Measurements from ENCODE around the gene SARM1.

The SARM1 gene

GRCh38 chr17:28369684-28370034, 1.8 kb upstream of the SARM1 start:
- no peak for DNase-seq

- no peak for DNase-seq
Measured at GRCh38 chr17:28370035-28370743, 1.3 kb upstream of the SARM1 start, which contains the start of gene VTN. VTN (minus strand) TSS chr17:28370307; CDS start chr17:28370203, 104 bp downstream.

- no peak for DNase-seq
Measured at GRCh38 chr17:28370744-28371103, 770 bp upstream of the SARM1 start.

DNA sequence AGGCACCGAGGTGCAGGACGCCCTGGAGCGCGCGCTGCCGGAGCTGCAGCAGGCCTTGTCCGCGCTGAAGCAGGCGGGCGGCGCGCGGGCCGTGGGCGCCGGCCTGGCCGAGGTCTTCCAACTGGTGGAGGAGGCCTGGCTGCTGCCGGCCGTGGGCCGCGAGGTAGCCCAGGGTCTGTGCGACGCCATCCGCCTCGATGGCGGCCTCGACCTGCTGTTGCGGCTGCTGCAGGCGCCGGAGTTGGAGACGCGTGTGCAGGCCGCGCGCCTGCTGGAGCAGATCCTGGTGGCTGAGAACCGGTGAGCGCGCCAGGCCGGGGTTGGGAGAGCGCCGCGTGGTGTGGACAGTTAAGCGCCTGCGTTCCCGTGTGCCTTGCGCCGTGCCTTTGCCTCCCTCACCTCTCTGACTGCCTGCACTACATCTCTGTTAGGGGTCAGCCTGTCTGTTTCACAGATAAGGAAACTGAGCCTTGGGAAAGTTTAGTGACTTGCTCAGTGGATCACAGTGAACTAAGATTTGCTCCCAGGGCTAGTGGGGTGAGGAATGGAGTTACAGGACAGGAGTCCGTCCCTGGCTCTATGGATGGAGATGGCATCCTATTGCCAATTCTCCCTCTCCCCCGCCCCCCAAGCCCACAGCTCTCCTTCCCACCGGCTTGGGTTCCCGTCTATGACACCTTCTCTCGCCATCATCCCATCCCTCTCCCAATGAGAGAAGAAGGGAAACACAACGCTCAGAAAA, 880 bp downstream of the SARM1 start:
- no peak for DNase-seq

DNA sequence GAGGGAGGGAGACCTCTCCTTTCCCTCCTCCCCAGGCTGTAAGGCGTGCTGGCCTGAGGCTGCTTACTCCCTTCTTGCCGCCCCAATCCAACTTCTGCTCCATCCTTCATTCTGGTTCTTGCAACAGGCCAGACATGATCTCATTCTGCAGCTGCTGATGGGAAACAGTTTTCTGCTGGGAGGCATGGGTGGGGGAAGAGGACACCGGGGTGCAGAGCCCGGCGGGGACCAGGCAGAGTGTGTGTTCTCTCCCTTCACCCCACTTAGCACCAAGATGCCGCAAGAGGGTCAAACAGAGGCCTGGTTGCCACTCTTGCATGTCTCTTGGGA, 1.4 kb downstream of the SARM1 start:
- DNase-seq: no peak

- DNase-seq: no peak
Measured at GRCh38 chr17:28379814-28380801, 8.6 kb downstream of the SARM1 start.

DNA sequence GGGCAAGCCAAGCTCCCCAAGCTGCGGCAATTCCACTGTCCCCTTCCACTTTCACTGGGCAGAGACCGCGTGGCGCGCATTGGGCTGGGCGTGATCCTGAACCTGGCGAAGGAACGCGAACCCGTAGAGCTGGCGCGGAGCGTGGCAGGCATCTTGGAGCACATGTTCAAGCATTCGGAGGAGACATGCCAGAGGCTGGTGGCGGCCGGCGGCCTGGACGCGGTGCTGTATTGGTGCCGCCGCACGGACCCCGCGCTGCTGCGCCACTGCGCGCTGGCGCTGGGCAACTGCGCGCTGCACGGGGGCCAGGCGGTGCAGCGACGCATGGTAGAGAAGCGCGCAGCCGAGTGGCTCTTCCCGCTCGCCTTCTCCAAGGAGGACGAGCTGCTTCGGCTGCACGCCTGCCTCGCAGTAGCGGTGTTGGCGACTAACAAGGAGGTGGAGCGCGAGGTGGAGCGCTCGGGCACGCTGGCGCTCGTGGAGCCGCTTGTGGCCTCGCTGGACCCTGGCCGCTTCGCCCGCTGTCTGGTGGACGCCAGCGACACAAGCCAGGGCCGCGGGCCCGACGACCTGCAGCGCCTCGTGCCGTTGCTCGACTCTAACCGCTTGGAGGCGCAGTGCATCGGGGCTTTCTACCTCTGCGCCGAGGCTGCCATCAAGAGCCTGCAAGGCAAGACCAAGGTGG, 9.8 kb downstream of the SARM1 start:
- DNase-seq: no peak

DNA sequence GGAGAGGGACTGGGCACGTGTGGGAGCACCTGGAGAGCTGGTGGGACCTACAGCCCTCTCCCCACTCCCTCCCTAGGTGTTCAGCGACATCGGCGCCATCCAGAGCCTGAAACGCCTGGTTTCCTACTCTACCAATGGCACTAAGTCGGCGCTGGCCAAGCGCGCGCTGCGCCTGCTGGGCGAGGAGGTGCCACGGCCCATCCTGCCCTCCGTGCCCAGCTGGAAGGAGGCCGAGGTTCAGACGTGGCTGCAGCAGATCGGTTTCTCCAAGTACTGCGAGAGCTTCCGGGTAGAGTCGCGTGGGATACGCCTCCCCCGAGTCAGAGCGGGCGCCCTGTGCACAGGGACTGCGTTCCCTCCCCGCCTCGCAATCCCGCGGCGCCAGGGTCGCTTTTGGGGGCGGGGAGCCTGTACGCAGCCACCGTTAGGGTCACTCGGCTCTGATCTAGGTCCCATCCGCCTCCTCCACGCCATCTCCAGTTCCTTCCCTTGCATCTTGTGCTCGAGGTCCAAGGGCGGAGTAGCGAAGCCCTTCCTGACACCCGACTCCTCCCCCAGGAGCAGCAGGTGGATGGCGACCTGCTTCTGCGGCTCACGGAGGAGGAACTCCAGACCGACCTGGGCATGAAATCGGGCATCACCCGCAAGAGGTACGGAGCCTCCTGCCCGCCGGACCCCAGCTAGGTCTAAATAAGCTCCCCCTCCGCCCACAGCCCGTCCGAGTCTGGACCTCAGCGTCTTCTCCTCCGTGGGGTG, 13.0 kb downstream of the SARM1 start:
- no peak for DNase-seq

GRCh38 chr17:28385037-28385400, 13.5 kb downstream of the SARM1 start:
- DNase-seq: no peak

GRCh38 chr17:28385406-28385805, 13.9 kb downstream of the SARM1 start:
- no peak for DNase-seq

DNA sequence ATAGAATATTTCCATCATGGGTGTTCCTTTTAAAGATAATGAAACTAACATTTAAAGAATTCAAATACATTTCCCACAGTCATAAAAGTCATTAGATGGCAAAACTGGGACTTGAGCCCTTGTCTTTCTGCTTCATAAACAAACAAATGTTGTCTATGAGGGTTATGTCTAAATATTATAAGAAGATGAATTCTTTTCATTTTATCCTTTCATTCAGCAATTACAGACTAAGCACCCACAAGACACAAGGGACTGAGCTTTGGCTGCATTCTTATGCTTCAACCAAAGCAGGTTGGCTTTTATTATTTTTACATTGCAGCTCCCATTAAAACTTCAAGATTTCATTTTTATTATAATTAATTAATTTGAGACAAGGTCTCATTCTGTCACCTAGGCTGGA, 14.9 kb downstream of the SARM1 start:
- no peak for DNase-seq

- DNase-seq: no peak
Measured at GRCh38 chr17:28388106-28388505, 16.6 kb downstream of the SARM1 start.

DNA sequence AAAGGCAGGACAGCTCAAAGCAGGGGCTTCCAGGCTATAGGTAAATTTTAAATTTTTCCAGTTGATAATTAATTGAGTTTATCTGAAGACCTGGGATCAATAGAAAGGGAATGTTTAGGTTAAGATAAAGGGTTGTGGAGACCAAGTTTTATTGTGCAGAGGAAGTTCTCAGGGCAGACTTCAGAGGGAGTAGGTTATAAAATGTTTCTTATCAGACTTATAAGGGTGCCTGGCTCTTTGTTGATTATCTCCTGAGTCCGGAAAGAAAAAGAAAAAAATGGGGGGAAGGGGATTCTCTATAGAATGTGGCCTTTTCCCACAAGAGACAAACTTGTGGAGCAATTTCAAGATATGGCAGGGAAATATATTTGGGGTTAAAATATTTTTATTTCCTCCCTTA, 18.6 kb downstream of the SARM1 start:
- DNase-seq: no peak

- DNase-seq: no peak
Measured at GRCh38 chr17:28390563-28390962, 19.1 kb downstream of the SARM1 start.

DNA sequence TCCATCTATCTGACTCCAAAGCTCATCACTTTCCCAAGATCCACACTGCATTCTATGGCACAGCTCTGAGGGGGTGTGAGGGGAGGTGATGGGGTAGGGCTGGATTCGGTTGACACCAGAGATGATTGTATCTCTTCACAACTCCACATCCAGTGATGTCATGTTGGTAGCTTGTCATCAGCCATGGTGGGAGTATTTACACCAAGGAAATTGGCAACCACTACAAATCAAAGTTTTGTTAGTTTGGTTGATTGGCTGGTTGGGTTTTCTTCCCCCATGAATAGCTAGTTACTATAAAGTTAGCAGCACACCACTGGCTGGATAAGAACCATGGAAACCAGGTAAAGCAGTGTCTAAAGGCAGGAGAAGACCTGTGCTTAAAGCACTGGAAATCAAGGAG, 19.5 kb downstream of the SARM1 start:
- no peak for DNase-seq

GRCh38 chr17:28391401-28391800, 19.9 kb downstream of the SARM1 start:
- DNase-seq: no peak

DNA sequence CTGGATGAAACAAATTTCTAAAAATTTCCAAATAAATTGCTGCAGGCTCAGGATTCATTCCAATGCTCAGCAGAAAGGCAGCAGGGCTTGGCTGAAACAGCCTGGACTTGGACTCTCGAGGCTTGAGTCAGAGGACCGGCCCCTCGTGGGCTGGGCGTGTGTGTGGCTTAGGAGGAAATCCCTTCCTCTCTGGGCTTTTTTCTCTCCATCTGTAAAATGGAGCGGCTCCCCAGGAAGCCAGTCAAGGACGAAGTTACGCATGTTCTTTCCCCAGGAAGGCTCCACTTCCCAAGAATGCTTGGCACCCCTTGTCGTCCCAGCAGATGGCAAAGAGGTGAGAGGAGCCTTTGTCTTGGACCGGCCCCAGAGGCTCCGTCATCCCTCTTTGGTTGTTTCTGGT, 21.0 kb downstream of the SARM1 start:
- DNase-seq: no peak

DNA sequence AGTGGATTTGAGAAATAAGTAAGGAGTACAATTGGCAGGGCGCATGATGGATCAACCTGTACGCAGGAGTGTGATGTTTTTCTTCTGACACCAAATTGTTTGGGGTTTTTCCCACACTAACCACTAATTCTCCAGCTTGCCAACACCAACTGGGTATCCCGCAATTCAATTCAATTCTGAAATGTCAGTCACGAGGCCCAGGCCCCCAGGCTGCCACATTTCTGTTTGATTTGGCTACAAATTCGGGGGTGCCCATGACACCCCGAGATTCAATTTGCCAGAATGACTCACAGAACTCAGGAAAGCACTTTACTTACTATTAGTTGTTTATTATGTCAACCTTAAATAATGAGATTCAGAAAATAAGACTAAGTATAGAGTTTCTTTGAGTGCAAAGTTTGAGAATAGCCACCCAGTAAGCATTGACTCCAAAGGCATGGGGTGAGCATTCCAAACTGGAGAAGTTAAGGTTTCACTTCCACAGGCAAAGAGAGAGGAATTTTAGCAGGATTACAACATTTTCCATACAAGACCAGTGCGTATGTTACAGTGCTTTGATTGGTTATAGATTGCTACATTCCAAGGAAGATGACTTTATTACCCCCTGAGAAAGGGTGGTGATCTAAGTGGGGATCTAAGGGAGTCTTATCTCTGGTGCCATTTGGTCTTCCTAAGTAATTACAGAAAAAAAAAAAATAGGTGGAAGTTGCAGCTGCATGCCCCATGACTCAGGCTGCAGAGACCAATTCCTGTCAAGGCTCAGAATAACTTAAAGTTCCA, 23.0 kb downstream of the SARM1 start:
- no peak for DNase-seq

- DNase-seq: no peak
Measured at GRCh38 chr17:28395426-28395825, 23.9 kb downstream of the SARM1 start.

DNA sequence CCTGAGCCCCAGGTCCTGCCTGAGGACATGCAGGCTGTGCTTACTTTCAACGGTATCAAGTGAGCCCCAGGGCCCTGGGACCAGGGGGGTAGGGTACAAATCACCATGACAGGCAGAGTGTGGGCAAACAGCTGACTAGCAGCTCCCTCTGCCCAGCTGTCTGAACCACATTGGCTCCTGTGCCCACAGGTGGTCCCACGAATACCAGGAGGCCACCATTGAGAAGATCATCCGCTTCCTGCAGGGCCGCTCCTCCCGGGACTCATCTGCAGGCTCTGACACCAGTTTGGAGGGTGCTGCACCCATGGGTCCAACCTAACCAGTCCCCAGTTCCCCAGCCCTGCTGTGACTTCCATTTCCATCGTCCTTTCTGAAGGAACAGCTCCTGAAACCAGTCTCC, 24.5 kb downstream of the SARM1 start:
- DNase-seq: no peak

GRCh38 chr17:28396635-28397239, 25.2 kb downstream of the SARM1 start:
- no peak for DNase-seq
